ENCODE results near the gene OR2G6. TPM values are rescaled to one million over a fixed set of nuclear protein-coding genes. Genes with fewer than 3 reads are reported as not detected.
"Not testable (repeated sequence)": the region's sequence is repeated elsewhere in the genome, so short reads cannot be mapped to it uniquely, and the experiment has no call there.

OR2G6 gene
- total and polyA plus RNA-seq, 10 of the 15 experiments (the other 5 are each of a cell fraction or from before 2014, with no cell fraction given): 0.21 to 2.2 (median 0.71) TPM

DNA sequence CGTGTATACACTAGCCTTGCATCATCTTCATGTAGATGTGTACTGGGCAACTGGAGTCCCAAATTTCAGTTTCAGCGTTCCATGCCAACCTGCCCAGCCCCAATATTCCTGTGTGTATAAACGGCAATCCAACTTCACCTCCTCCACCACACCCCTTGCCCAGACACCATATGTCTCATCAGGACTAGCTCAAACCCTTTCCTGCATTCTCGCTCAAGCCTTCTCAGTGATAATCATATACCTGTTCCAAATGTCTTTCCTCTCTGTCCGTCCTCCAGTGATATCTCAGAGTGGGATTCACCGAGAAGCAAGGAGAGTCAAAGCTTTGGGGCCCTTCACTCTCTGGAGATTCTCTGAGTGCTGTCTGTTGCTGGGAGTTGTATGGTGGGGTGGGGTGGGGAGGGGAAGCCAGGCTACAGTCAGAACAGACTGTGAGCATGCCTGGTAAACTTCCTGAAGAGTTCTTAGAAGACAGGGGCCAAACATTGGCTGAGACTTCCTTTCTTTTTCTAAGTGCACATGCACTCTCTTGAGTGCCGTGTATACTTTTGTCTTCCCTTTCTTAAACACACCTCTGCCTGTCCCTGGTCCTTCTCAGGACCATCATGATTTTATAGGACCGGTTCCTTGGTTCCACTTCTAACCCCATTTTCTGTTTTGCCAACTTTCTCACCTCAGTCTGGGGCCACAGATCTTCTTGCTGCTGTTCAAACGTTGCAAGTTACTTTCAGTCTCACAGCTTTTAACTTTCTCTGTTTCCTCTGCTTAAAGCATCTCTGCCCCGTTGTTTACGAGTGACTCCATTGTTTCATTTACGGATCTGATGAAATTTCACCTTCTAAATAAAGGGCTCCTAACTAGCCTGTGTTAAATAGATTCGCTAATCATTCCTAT is 25.9 kb upstream of the OR2G6 start (continued):
- TF ChIP-seq ATF7 (IDR thresholded peaks at IDR 0.05; ENCODE audit: low read depth): 0 out of 2 replicates have a peak, but pooled peaks have one; percentile 29

- H3K9ac ChIP-seq (ENCODE audit: control insufficient read depth, insufficient read depth, low read length); H3K36me3 ChIP-seq (ENCODE audit: control insufficient read depth in 2 of 2, insufficient read depth in 2 of 2, low read length in 1 of 2); H3K9me3 ChIP-seq (replicated peaks; ENCODE audit: control insufficient read depth, insufficient read depth, low read length); intact Hi-C loops (cut with micrococcal nuclease; ENCODE audit: unreplicated experiment); H3K4me2 ChIP-seq (ENCODE audit: control insufficient read depth, insufficient read depth); BruUV-seq (replicated peaks); POLR2A ChIA-PET; FAIRE-seq; H3K4me3 ChIP-seq; H2AFZ ChIP-seq (ENCODE audit: control insufficient read depth, low read depth, low read length); CTCF ChIA-PET; ATAC-seq; H3K27ac ChIP-seq (ENCODE audit: control insufficient read depth, insufficient read depth); H3K27me3 ChIP-seq (replicated peaks in 1 of 2; ENCODE audit: control insufficient read depth in 2 of 2, insufficient read depth in 2 of 2, low read length in 1 of 2); H3K79me2 ChIP-seq (ENCODE audit: control insufficient read depth, insufficient read depth, low read length); RAD21 ChIA-PET (ENCODE audit: unreplicated experiment); H3K4me1 ChIP-seq (ENCODE audit: control insufficient read depth, insufficient read depth, low read length); H4K20me1 ChIP-seq (ENCODE audit: control insufficient read depth, insufficient read depth); DNase-seq (ENCODE audit: low read depth, low spot score); in situ Hi-C loops (cut with MboI); SMC1A ChIA-PET (ENCODE audit: uncharacterized antibody, unreplicated experiment): not testable (repeated sequence)
- 72% methylated on average over 5 of the region's 6 CpGs for WGBS (ENCODE audit: insufficient coverage, insufficient replicate concordance, low lambda C conversion rate, missing lambda C conversion rate)
Measured at GRCh38 chr1:248488289-248488688, 19.6 kb upstream of the OR2G6 start, which contains the start of gene OR2T5. Gene OR2T5 (plus strand): TSS chr1:248488589. CDS start chr1:248488589, 0 bp downstream.

GRCh38 chr1:248496661-248497060 is 11.2 kb upstream of the OR2G6 start:
- H3K4me1 ChIP-seq (ENCODE audit: control insufficient read depth, insufficient read depth, low read length); H3K79me2 ChIP-seq (ENCODE audit: control insufficient read depth, insufficient read depth, low read length); H3K36me3 ChIP-seq (ENCODE audit: control insufficient read depth in 2 of 2, insufficient read depth in 2 of 2, low read length in 1 of 2); DNase-seq (ENCODE audit: low read depth, low spot score); FAIRE-seq; H3K27ac ChIP-seq (ENCODE audit: control insufficient read depth, insufficient read depth); RAD21 ChIA-PET (ENCODE audit: unreplicated experiment); BruUV-seq (replicated peaks); ATAC-seq; SMC1A ChIA-PET (ENCODE audit: uncharacterized antibody, unreplicated experiment); H3K9me3 ChIP-seq (replicated peaks; ENCODE audit: control insufficient read depth, insufficient read depth, low read length); H3K4me3 ChIP-seq; CTCF ChIA-PET; H4K20me1 ChIP-seq (ENCODE audit: control insufficient read depth, insufficient read depth); H2AFZ ChIP-seq (ENCODE audit: control insufficient read depth, low read depth, low read length); POLR2A ChIA-PET; H3K4me2 ChIP-seq (ENCODE audit: control insufficient read depth, insufficient read depth); H3K27me3 ChIP-seq (replicated peaks in 1 of 2; ENCODE audit: control insufficient read depth in 2 of 2, insufficient read depth in 2 of 2, low read length in 1 of 2); in situ Hi-C loops (cut with MboI); intact Hi-C loops (cut with micrococcal nuclease; ENCODE audit: unreplicated experiment); H3K9ac ChIP-seq (ENCODE audit: control insufficient read depth, insufficient read depth, low read length): not testable (repeated sequence)
- WGBS (ENCODE audit: insufficient coverage, insufficient replicate concordance, low lambda C conversion rate, missing lambda C conversion rate): no CpG with 5 or more reads among the region's 5 CpGs

GRCh38 chr1:248500305-248501035 is 7.4 kb upstream of the OR2G6 start:
- RAD21 ChIA-PET (ENCODE audit: unreplicated experiment); FAIRE-seq; H3K27ac ChIP-seq (ENCODE audit: control insufficient read depth, insufficient read depth); H3K4me3 ChIP-seq; BruUV-seq (replicated peaks); H3K4me2 ChIP-seq (ENCODE audit: control insufficient read depth, insufficient read depth); SMC1A ChIA-PET (ENCODE audit: uncharacterized antibody, unreplicated experiment); H3K4me1 ChIP-seq (ENCODE audit: control insufficient read depth, insufficient read depth, low read length); CTCF ChIA-PET; intact Hi-C loops (cut with micrococcal nuclease; ENCODE audit: unreplicated experiment); H3K36me3 ChIP-seq (ENCODE audit: control insufficient read depth in 2 of 2, insufficient read depth in 2 of 2, low read length in 1 of 2); H3K9ac ChIP-seq (ENCODE audit: control insufficient read depth, insufficient read depth, low read length); H3K9me3 ChIP-seq (replicated peaks; ENCODE audit: control insufficient read depth, insufficient read depth, low read length); H2AFZ ChIP-seq (ENCODE audit: control insufficient read depth, low read depth, low read length); H4K20me1 ChIP-seq (ENCODE audit: control insufficient read depth, insufficient read depth); H3K27me3 ChIP-seq (replicated peaks in 1 of 2; ENCODE audit: control insufficient read depth in 2 of 2, insufficient read depth in 2 of 2, low read length in 1 of 2); DNase-seq (ENCODE audit: low read depth, low spot score); H3K79me2 ChIP-seq (ENCODE audit: control insufficient read depth, insufficient read depth, low read length); POLR2A ChIA-PET; in situ Hi-C loops (cut with MboI): not testable (repeated sequence)
- WGBS (ENCODE audit: insufficient coverage, insufficient replicate concordance, low lambda C conversion rate, missing lambda C conversion rate): 66% methylated on average over 1 of the region's 2 CpGs
- ATAC-seq: peak; percentile 65
